MV-4-11 (cell line): ENCODE measurements around the gene FOXA2.

Experiments
- DNase-seq: peaks from one replicate; lab custom pipeline; 2025; lab: John Stamatoyannopoulos, UW

Gene FOXA2

GRCh38 chr20:22583773-22584521 lies 425 bp downstream of the FOXA2 start:
- no peak for DNase-seq

GRCh38 chr20:22582964-22583772 lies 1.2 kb downstream of the FOXA2 start:
- DNase-seq: no peak

GRCh38 chr20:22582386-22582963 lies 1.9 kb downstream of the FOXA2 start:
- no peak for DNase-seq

GRCh38 chr20:22581437-22582385 lies 2.7 kb downstream of the FOXA2 start:
- DNase-seq: no peak

- no peak for DNase-seq
Measured at GRCh38 chr20:22579711-22580697, 4.4 kb downstream of the FOXA2 start.

GRCh38 chr20:22579119-22579427 lies 5.3 kb downstream of the FOXA2 start:
- DNase-seq: no peak

GRCh38 chr20:22578221-22579118 lies 5.9 kb downstream of the FOXA2 start:
- no peak for DNase-seq

DNA sequence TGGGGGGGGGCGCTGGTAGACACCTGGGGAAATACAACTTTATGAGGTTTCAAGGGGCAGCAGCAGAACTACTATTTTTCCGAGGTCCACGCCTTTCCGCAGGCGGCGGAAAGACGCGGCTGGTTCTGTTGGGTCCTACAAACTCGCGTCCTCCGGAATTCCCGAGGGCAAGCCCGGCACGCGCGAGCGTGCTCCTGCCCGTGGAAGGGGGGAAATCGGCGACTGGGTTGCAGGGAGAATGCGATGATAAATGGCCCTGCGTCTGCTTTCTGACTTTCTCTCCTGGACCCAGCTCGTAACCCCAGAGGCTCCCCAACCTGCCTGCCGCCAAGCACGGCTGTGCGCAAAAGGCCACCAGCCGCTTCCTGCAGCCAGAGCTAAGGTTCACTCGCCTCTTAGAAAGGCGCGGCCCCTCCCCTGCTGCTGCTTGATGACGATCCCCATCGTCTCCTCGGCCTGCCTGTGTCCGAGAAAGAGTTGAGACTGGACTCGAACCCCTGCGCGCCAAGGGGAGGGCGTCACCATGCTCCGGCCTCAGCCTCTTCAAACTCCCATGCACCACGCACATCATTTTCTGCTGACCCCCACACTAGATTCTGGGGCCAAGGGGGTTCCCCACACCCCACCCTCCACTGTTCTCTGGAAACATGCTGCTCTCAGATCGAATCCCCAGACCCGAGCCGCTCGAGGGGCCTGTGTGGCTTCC lies 6.7 kb downstream of the FOXA2 start:
- no peak for DNase-seq

DNA sequence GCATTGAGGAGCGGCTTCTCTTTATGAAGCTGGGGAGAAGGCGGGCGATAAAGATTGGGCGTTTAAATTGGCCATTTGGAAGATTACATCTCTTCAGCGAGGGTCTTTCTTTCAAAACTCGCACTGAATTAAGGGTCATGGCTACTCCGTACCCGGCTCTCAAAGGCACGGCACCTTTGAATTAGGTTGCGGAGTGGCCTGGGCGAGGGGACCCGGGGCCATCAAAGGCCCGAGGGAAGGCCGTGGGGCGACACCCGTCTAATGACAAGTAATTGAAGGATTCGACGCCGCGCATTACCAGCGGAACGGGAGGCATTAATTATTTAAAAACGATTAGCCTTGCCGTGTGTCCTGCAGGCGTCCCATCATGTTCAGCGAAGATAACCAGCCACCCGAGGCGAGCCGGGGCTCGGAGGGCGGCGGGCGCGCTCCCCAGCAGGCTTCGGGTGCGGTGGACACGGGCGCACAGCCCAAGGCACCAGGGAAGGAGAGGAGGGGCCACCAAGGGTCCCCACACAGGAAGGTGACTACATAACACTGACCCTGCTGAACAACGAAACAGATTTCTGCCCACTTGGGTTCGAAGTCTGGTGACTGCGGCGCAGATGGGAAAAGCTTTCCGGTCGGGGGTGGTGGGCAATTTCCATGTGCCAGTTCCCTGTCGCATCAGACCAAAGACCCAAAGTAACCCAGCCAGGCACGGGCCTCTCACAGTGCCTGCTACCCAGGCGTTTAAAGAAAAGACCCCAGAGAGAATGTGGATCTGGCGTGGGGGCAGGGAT lies 7.4 kb downstream of the FOXA2 start:
- no peak for DNase-seq

GRCh38 chr20:22576273-22576672 lies 8.1 kb downstream of the FOXA2 start:
- no peak for DNase-seq

GRCh38 chr20:22575737-22576136 lies 8.6 kb downstream of the FOXA2 start:
- no peak for DNase-seq

DNA sequence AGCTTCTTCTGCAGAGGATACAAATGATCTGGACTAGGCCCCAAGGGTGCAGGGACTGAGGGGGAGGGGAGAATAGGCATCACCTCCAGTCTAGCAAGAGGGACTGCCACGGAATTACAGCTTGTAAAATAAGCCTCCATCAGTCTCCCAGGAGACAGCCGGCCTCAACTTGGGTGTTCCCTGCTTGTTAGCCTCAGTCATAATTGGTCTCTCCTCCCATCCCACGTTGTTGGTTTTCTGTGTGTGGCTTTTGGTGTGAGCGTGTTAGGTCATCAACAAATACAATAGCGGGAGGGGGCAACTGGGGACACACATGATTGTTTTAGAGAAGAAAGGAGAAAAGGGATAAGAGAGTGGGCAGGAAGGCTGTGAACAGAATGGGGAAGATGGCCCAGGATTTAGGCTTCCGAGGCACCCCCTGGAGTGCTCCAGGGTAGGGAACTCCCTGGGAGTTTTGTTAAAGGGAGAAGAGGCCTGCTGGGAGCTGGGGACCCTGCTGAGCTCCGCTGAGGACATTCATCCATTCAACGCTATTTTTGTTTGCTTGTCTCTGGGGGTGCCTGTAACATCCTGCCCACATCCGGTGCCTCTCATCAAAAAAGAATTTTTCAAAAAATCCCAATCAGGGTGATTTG lies 9.2 kb downstream of the FOXA2 start:
- no peak for DNase-seq

DNA sequence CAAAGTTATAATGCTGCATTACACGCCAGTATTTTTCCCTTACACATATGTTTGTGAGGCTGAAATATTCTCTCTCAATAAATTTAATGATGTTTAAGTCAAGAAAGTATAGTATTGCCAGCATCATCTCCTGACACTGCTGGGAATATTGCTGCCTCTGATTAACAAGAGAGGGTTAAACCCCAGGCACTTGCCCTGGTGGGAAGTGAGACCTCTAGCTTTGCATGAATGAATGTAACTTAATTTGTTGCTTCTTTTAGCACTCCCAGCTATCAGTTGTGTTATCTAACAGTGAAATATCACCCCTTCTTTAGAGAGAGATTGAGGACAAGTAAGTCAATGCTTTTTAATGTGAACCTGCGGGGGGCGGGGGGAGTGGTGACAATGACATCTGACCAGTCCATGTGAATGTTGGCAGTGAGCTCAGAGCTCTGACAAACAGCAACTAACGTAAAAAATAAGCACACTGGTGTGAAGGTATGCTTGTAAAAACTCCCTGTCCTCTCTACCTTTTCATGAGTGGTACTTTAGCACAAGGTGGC lies 9.8 kb downstream of the FOXA2 start:
- DNase-seq: no peak

DNA sequence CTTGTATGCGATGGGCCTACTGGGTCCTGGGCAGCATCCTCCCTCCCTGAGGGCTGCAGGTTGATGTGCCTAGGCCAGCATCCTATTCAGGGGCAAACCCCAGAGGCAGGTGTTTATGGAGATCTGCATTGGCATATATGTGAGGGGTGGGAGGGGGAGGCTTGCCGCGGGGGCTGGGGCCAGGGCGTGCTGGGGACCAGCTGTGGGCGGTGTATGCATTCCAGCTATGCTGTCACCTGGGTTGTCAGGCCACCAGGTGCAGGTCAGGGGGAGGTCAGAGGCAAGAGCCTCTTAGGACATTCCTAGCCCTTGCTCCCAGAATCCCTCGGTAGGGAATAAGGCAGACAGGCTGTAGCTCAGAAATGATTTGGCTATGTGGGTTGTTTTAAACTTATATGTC lies 11.9 kb downstream of the FOXA2 start:
- DNase-seq: no peak

GRCh38 chr20:22572023-22572422 lies 12.3 kb downstream of the FOXA2 start:
- DNase-seq: no peak

- DNase-seq: no peak
Measured at GRCh38 chr20:22569353-22569752, 15.0 kb downstream of the FOXA2 start.

GRCh38 chr20:22568872-22569344 lies 15.5 kb downstream of the FOXA2 start:
- no peak for DNase-seq
